Measurements from ENCODE around the gene LRCH3. TPM values are rescaled to one million over a fixed set of nuclear protein-coding genes. Genes with fewer than 3 reads are reported as not detected.

Gene LRCH3
- total RNA-seq, 2 experiments from 2014 or later, result 43.6 to 77.5 TPM

GRCh38 chr3:197866035-197866434, 75.0 kb downstream of the LRCH3 start:
- peaks cover 23% of the 10 kb centered on the region for H3K36me3 Mint-ChIP-seq (ENCODE audit: low read depth)
- CTCF ChIA-PET, result no interaction called here
- ATAC-seq (no peak), DNase-seq (no peak)
- no peaks in the 10 kb centered on the region for H3K27me3 Mint-ChIP-seq
- intact Hi-C loops (cut with DNase I, micrococcal nuclease), result no loop called here
- POLR2A ChIA-PET, result interaction anchor here (0.6 kb wide), 1 partner anchor 104 kb away, joined by 3 read pairs; no protein-coding TSS in a partner anchor
- H3K27ac Mint-ChIP-seq, result no peak overlapping the region
- peaks cover 12% of the 10 kb centered on the region for H3K4me1 Mint-ChIP-seq
- H3K9me3 Mint-ChIP-seq (ENCODE audit: low read depth), result no peaks in the 10 kb centered on the region
- H3K4me3 Mint-ChIP-seq, result no peak overlapping the region

GRCh38 chr3:197873329-197873728, 82.3 kb downstream of the LRCH3 start:
- H3K27ac Mint-ChIP-seq, result no peak overlapping the region
- intact Hi-C loops (cut with DNase I, micrococcal nuclease), result no loop called here
- CTCF ChIA-PET, result interaction anchor here (0.7 kb wide), 1 partner anchor 13 kb away, joined by 4 read pairs; no protein-coding TSS in a partner anchor

GRCh38 chr3:197874064-197874463, 83.0 kb downstream of the LRCH3 start:
- Mint-ChIP-seq H3K4me3 (no peak overlapping the region), H3K4me1 (peaks cover 13% of the 10 kb centered on the region), H3K36me3 (ENCODE audit: low read depth) (peaks cover 41% of the 10 kb centered on the region), H3K27ac (no peak overlapping the region), H3K27me3 (no peaks in the 10 kb centered on the region), H3K9me3 (ENCODE audit: low read depth) (no peaks in the 10 kb centered on the region)
- no peak for ATAC-seq
- ChIA-PET POLR2A (no interaction called here), CTCF (interaction anchor here (0.7 kb wide), 1 partner anchor 14 kb away, joined by 4 read pairs; no protein-coding TSS in a partner anchor)
- intact Hi-C loops (cut with DNase I, micrococcal nuclease), result no loop called here
- DNase-seq, result no peak

More at GRCh38 chr3:197873329-197873728, 82.3 kb downstream of the LRCH3 start:
- ATAC-seq (no peak), DNase-seq (no peak)
- Mint-ChIP-seq H3K4me1 (peaks cover 13% of the 10 kb centered on the region), H3K36me3 (ENCODE audit: low read depth) (peaks cover 36% of the 10 kb centered on the region), H3K27me3 (no peaks in the 10 kb centered on the region), H3K9me3 (ENCODE audit: low read depth) (no peaks in the 10 kb centered on the region), H3K4me3 (no peak overlapping the region)
- POLR2A ChIA-PET, result no interaction called here

- no peak for ATAC-seq
- POLR2A ChIA-PET, result interaction anchor here (0.6 kb wide), 1 partner anchor 13 kb away, joined by 3 read pairs; no protein-coding TSS in a partner anchor
- H3K9me3 Mint-ChIP-seq (ENCODE audit: low read depth), result no peaks in the 10 kb centered on the region
Measured at GRCh38 chr3:197874653-197875052, 83.6 kb downstream of the LRCH3 start.

GRCh38 chr3:197877902-197878301, 86.8 kb downstream of the LRCH3 start:
- Mint-ChIP-seq H3K27ac (peak overlapping the region; percentile 88), H3K4me1 (peaks cover 29% of the 10 kb centered on the region), H3K36me3 (ENCODE audit: low read depth) (peaks cover 35% of the 10 kb centered on the region), H3K9me3 (ENCODE audit: low read depth) (no peaks in the 10 kb centered on the region), H3K4me3 (peak overlapping the region; percentile 35), H3K27me3 (no peaks in the 10 kb centered on the region)
- ATAC-seq (no peak), DNase-seq (no peak)
- POLR2A ChIA-PET, result interaction anchor here (1.0 kb wide), 1 partner anchor 202 kb away, joined by 3 read pairs; no protein-coding TSS in a partner anchor
- intact Hi-C loops (cut with DNase I, micrococcal nuclease), result loop anchor here (1.0 kb wide), 1 partner anchor 28 kb away; no protein-coding TSS in a partner anchor
- CTCF ChIA-PET, result interaction anchor here (0.8 kb wide), 1 partner anchor 12 kb away, joined by 4 read pairs; no protein-coding TSS in a partner anchor

More at GRCh38 chr3:197874653-197875052, 83.6 kb downstream of the LRCH3 start:
- H3K4me3 Mint-ChIP-seq, result no peak overlapping the region
- intact Hi-C loops (cut with DNase I, micrococcal nuclease), result no loop called here
- peaks cover 16% of the 10 kb centered on the region for H3K4me1 Mint-ChIP-seq
- peaks cover 41% of the 10 kb centered on the region for H3K36me3 Mint-ChIP-seq (ENCODE audit: low read depth)
- H3K27me3 Mint-ChIP-seq, result no peaks in the 10 kb centered on the region
- CTCF ChIA-PET, result no interaction called here
- no peak for DNase-seq
- no peak overlapping the region for H3K27ac Mint-ChIP-seq

GRCh38 chr3:197878427-197878826, 87.4 kb downstream of the LRCH3 start:
- DNase-seq (peak; percentile 91), ATAC-seq (peak; percentile 91)
- Mint-ChIP-seq H3K27me3 (no peaks in the 10 kb centered on the region), H3K36me3 (ENCODE audit: low read depth) (peaks cover 35% of the 10 kb centered on the region), H3K4me3 (peak overlapping the region; percentile 35), H3K4me1 (peaks cover 29% of the 10 kb centered on the region), H3K27ac (peak overlapping the region; percentile 88), H3K9me3 (ENCODE audit: low read depth) (no peaks in the 10 kb centered on the region)
- CTCF ChIA-PET, result interaction anchor here (0.6 to 0.8 kb wide), 2 partner anchors 12 to 83 kb away, joined by 4 to 5 read pairs; no protein-coding TSS in a partner anchor
- POLR2A ChIA-PET, result interaction anchor here (1.0 kb wide), 1 partner anchor 202 kb away, joined by 3 read pairs; no protein-coding TSS in a partner anchor
- intact Hi-C loops (cut with DNase I, micrococcal nuclease), result loop anchor here (1.0 kb wide), 1 partner anchor 28 kb away; no protein-coding TSS in a partner anchor

- no peaks in the 10 kb centered on the region for H3K27me3 Mint-ChIP-seq
- ChIA-PET POLR2A (no interaction called here), CTCF (interaction anchor here (0.6 to 2.0 kb wide), 2 partner anchors 25 to 1358 kb away, joined by 4 to 6 read pairs; no protein-coding TSS in a partner anchor)
- H3K27ac Mint-ChIP-seq, result peak overlapping the region; percentile 32
- H3K36me3 Mint-ChIP-seq (ENCODE audit: low read depth), result peaks cover 46% of the 10 kb centered on the region
- no peaks in the 10 kb centered on the region for H3K9me3 Mint-ChIP-seq (ENCODE audit: low read depth)
- no peak overlapping the region for H3K4me3 Mint-ChIP-seq
- no peak for ATAC-seq
- H3K4me1 Mint-ChIP-seq, result peaks cover 29% of the 10 kb centered on the region
- DNase-seq, result no peak
- intact Hi-C loops (cut with DNase I, micrococcal nuclease), result no loop called here
Measured at GRCh38 chr3:197880491-197881269, 89.6 kb downstream of the LRCH3 start.

- POLR2A ChIA-PET, result no interaction called here
- CTCF ChIA-PET, result interaction anchor here (2.0 kb wide), 1 partner anchor 24 kb away, joined by 6 read pairs; no protein-coding TSS in a partner anchor
- peak overlapping the region; percentile 19 for H3K27ac Mint-ChIP-seq
- no peaks in the 10 kb centered on the region for H3K27me3 Mint-ChIP-seq
- ATAC-seq (no peak), DNase-seq (no peak)
- no peaks in the 10 kb centered on the region for H3K9me3 Mint-ChIP-seq (ENCODE audit: low read depth)
- intact Hi-C loops (cut with DNase I, micrococcal nuclease), result no loop called here
- no peak overlapping the region for H3K4me3 Mint-ChIP-seq
- peaks cover 29% of the 10 kb centered on the region for H3K4me1 Mint-ChIP-seq
- H3K36me3 Mint-ChIP-seq (ENCODE audit: low read depth), result peaks cover 46% of the 10 kb centered on the region
Measured at GRCh38 chr3:197881270-197881969, 90.4 kb downstream of the LRCH3 start.

GRCh38 chr3:197881970-197882338, 90.9 kb downstream of the LRCH3 start:
- DNase-seq, result no peak
- ChIA-PET CTCF (interaction anchor here (2.0 kb wide), 1 partner anchor 24 kb away, joined by 6 read pairs; no protein-coding TSS in a partner anchor), POLR2A (no interaction called here)
- Mint-ChIP-seq H3K4me3 (no peak overlapping the region), H3K9me3 (ENCODE audit: low read depth) (no peaks in the 10 kb centered on the region), H3K27me3 (no peaks in the 10 kb centered on the region), H3K27ac (peak overlapping the region; percentile 12), H3K36me3 (ENCODE audit: low read depth) (peaks cover 46% of the 10 kb centered on the region), H3K4me1 (peaks cover 29% of the 10 kb centered on the region)
- intact Hi-C loops (cut with DNase I, micrococcal nuclease), result no loop called here
- no peak for ATAC-seq

GRCh38 chr3:197882586-197882985, 91.5 kb downstream of the LRCH3 start:
- POLR2A ChIA-PET, result no interaction called here
- DNase-seq (no peak), ATAC-seq (no peak)
- intact Hi-C loops (cut with DNase I, micrococcal nuclease), result no loop called here
- H3K36me3 Mint-ChIP-seq (ENCODE audit: low read depth), result peaks cover 44% of the 10 kb centered on the region
- H3K4me1 Mint-ChIP-seq, result peaks cover 29% of the 10 kb centered on the region
- no peak overlapping the region for H3K27ac Mint-ChIP-seq
- CTCF ChIA-PET, result interaction anchor here (0.9 to 2.0 kb wide), 2 partner anchors 23 to 39 kb away, joined by 4 to 6 read pairs; no protein-coding TSS in a partner anchor
- no peak overlapping the region for H3K4me3 Mint-ChIP-seq
- no peaks in the 10 kb centered on the region for H3K9me3 Mint-ChIP-seq (ENCODE audit: low read depth)
- no peaks in the 10 kb centered on the region for H3K27me3 Mint-ChIP-seq

- POLR2A ChIA-PET, result no interaction called here
- no peak overlapping the region for H3K27ac Mint-ChIP-seq
- intact Hi-C loops (cut with DNase I, micrococcal nuclease), result no loop called here
Measured at GRCh38 chr3:197883541-197883940, 92.5 kb downstream of the LRCH3 start.

More at GRCh38 chr3:197883541-197883940, 92.5 kb downstream of the LRCH3 start:
- peaks cover 37% of the 10 kb centered on the region for H3K36me3 Mint-ChIP-seq (ENCODE audit: low read depth)
- H3K9me3 Mint-ChIP-seq (ENCODE audit: low read depth), result no peaks in the 10 kb centered on the region
- no peak overlapping the region for H3K4me3 Mint-ChIP-seq
- peaks cover 25% of the 10 kb centered on the region for H3K4me1 Mint-ChIP-seq
- no peaks in the 10 kb centered on the region for H3K27me3 Mint-ChIP-seq
- DNase-seq (no peak), ATAC-seq (no peak)
- CTCF ChIA-PET, result interaction anchor here (1.0 kb wide), 1 partner anchor 14 kb away, joined by 3 read pairs; no protein-coding TSS in a partner anchor
